NCI-H1930 (cell line): Measurements from ENCODE around the gene PTPRH.

ENCODE experiments used
- DNase-seq, 2 experiments: peaks; one replicate each; lab custom pipeline; 2025; lab: John Stamatoyannopoulos, UW

PTPRH gene

GRCh38 chr19:55245236-55245904 is 36.1 kb upstream of the PTPRH start:
- DNase-seq = no peak

GRCh38 chr19:55244004-55244680 is 34.8 kb upstream of the PTPRH start:
- DNase-seq = no peak

GRCh38 chr19:55242517-55242916 is 33.2 kb upstream of the PTPRH start:
- DNase-seq = no peak

GRCh38 chr19:55241935-55242464 is 32.7 kb upstream of the PTPRH start:
- DNase-seq = no peak

GRCh38 chr19:55241143-55241934 is 32.0 kb upstream of the PTPRH start:
- no peak for DNase-seq

GRCh38 chr19:55240713-55241020 is 31.4 kb upstream of the PTPRH start:
- no peak for DNase-seq

- DNase-seq = no peak
These were observed 29.7 kb upstream of the PTPRH start for GRCh38 chr19:55239004-55239403.

- no peak for DNase-seq
These were observed 28.7 kb upstream of the PTPRH start for GRCh38 chr19:55238030-55238429.

- no peak for DNase-seq
These were observed 23.7 kb upstream of the PTPRH start for GRCh38 chr19:55232986-55233385.

GRCh38 chr19:55232286-55232602 is 22.9 kb upstream of the PTPRH start:
- no peak for DNase-seq

- no peak for DNase-seq
These were observed 22.3 kb upstream of the PTPRH start for GRCh38 chr19:55231391-55232285.

GRCh38 chr19:55230780-55231179 is 21.5 kb upstream of the PTPRH start:
- DNase-seq = no peak

- DNase-seq = no peak
These were observed 21.0 kb upstream of the PTPRH start for GRCh38 chr19:55230329-55230728.

- DNase-seq = no peak
These were observed 20.5 kb upstream of the PTPRH start for GRCh38 chr19:55229789-55230182.

- DNase-seq = no peak
These were observed 20.0 kb upstream of the PTPRH start for GRCh38 chr19:55229145-55229788.

GRCh38 chr19:55228403-55229031 is 19.2 kb upstream of the PTPRH start, which contains the start of gene TMEM86B:
Gene TMEM86B, minus strand, starts transcription at chr19:55228763. Its CDS starts 22 bp downstream, at chr19:55228741.
- DNase-seq = no peak

- DNase-seq = no peak
These were observed 18.7 kb upstream of the PTPRH start for GRCh38 chr19:55228015-55228391.

- DNase-seq = no peak
These were observed 18.1 kb upstream of the PTPRH start for GRCh38 chr19:55227241-55228014.

- no peak for DNase-seq
These were observed 17.5 kb upstream of the PTPRH start for GRCh38 chr19:55226788-55227187.

- DNase-seq = no peak
These were observed 17.0 kb upstream of the PTPRH start for GRCh38 chr19:55226273-55226672.
